Stimulated activated CD8-positive, alpha-beta memory T cell treated with anti-CD3 and anti-CD28 coated beads, Interleukin-4, amount 100 ng/mL, for 1 hour (primary cell): ENCODE measurements around the gene PARN.
A peak's percentile ranks its signal among the peaks of the same experiment; 100 is the strongest.

Experiments
- DNase-seq, 2 donors: peaks; one replicate each; pipeline ENCODE4 v3.0.0-alpha.2; 2020; ENCODE audit warnings: low read depth in 2 of 2, low spot score in 1 of 2

PARN gene

DNA sequence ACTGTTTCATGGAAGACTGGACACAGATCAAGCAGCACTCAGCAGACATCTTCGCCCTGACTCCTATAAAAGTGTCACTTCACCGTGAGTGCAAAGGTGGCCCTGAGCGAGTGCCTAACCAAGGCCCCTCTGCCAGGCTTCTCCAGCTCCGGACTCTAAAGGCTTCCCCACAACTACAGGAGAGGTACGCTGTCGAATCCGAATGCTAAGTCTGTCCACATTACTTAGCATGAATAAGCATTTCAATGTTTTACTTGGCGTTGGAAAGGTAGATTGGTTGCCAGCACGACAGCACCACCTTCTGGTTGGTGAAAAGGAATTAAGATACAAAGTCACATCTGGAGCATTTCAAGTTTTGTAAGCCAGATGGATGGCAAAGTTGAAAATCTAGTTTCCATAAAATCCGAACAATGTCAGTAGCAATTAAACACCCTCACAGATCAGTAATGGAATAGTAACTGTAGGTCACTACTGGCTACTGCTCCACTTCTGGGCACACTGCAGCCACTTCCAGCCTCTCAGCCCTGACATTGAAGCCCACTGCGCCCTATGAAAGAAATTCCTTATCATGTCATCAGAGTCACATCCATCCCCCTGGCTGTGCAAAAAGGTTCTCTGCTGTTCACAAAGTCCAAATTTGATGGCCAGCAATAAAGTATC lies 100.9 kb downstream of the PARN start:
- DNase-seq = peak in 1 of 2 donors; percentile 6

DNA sequence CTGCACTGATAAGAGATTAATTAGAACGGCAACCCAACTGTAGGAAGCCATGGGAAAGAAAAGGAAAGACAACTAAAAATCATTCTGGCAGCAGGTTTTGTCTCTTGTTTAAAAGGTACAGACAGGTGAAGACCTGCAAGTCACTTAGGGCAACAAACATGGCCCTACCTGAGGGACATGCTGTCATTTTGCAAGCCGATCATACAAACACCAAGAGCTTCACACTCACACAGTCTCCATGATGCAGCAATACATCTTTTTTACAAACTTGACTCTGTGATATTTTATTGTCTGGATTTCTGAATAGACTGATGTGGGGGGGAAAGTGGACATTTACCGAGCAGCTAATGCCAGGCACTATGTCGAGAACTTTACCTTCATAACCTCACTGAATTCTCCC lies 101.8 kb downstream of the PARN start:
- no peak for DNase-seq

DNA sequence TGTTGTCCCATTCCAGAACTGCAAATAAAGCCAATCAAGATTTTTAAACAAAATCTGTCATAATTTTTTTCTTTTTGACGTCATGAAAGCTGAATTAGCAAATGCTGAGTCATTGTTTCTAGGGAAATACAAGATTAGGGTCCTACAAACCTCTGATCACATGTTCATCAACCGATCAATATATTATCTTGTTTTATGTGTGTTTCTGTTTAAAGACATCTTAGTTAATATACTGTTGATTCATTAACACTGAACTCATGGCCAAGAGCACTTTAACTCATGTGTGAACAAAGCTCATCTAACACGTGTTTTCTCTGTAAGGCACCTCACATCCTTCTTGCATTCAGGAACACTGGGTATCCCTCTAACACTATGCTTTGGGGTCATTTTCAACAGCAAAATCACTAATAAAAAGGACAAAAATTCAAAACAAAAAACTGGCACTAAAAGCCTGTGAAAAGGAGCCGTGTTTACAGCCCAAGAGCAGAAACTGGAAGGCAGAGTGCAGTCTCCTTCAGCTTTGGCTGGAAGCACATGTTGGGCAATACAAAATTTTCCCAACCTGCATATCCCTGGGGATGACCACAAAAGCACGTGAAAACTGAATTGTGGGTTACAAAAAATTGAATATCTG lies 102.5 kb downstream of the PARN start:
- DNase-seq = no peak

DNA sequence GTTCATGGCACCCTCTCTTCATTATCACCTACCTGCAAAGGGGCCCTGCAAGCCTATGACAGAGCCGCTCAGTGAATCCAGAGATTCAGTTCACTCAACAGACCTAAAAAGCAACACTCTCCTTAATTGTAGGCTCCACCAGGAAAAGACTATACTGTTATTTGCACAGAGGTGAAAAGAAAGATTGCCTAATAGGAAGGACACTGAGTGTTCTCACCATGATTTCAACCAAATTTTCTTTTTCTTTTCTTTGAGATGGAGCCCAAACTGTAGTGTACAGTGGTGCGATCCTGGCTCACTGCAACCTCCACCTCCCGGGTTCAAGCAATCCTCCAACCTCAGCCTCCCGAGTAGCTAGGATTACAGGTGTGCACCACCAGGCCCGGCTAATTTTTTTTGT lies 104.5 kb downstream of the PARN start:
- DNase-seq = no peak

GRCh38 chr16:14524979-14525378 lies 105.1 kb downstream of the PARN start:
- DNase-seq = no peak

DNA sequence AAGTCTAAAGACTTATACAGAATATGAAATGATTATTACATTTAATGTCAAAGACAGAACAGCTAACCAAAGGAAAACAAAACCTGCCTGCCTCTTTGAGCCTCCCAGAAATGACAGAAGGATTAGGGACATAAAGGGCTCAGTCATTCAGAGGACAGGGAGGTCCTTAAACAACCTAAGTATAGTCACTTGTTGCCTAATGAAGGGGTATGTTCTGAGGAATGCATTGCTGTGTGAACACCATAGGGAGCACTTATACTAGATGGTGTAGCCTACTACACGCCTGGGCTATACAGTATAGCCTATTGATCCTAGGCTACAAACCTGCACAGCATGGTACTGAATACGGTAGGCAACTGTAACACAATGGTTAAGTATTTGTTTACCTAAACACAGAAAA lies 106.4 kb downstream of the PARN start:
- DNase-seq = no peak

DNA sequence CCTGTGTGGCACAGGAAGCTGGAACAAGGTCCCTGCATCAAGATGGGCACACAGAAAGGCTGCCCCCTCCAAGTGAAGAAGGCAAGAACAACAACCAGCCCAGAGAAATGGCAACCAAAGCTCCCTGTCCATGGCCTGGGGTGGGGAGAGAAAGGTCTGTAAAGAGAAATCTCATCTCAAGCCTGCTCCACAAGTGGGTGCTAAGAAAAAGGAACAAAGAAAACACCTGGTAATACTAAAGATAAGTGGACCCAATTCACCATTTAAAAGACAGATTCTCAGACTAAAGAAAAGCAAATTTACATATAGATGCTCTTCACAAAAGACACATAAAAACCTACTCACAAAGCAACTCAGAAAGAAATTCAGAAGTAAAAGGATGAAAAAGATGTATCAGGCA lies 107.4 kb downstream of the PARN start:
- no peak for DNase-seq

GRCh38 chr16:14520753-14521152 lies 109.3 kb downstream of the PARN start:
- DNase-seq = no peak

GRCh38 chr16:14514967-14515366 lies 115.1 kb downstream of the PARN start:
- no peak for DNase-seq

GRCh38 chr16:14513389-14514107 lies 116.5 kb downstream of the PARN start:
- DNase-seq = no peak

- no peak for DNase-seq
These were observed 118.3 kb downstream of the PARN start for GRCh38 chr16:14511800-14512135.

DNA sequence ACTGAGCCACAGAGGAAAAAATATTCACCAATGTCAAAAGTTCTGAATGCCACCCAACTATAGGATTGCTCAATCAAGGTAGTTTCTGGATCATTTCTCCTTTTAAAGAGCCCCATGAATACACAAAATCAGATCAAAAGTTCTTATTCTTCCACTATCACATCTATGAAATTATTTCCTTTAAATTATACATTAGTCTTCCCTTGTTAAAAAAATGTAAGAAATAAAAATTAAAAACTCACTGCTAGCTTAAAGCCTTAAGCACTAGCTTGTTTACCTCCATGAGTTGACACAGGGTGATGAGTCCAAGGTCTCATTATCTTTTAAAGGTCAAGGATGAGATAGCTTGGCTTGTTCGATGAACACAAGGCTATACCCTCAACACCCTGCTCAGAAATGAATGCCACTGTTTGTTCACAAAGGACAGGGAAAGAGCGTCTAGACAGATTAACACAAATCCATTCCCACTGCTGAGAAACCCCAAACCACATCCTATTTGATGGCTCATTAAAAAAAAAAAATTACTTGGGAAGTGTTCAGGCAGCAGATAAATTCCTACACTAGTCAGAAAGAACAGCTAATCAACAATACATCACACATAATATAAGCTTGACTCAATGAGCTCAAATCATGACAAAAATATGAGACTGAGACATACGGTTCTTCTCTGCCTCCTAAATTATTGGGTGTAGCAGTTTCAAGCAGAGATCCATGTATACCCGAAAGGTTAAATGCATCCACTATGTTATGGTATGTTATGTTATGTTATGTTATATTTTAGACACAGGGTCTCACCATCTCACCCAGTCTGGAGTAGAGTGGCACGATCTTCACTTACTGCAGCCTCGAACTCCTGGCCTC lies 118.9 kb downstream of the PARN start:
- no peak for DNase-seq

GRCh38 chr16:14510581-14510938 lies 119.5 kb downstream of the PARN start:
- DNase-seq = no peak

- no peak for DNase-seq
These were observed 120.4 kb downstream of the PARN start for GRCh38 chr16:14509675-14510132.

- no peak for DNase-seq
These were observed 121.0 kb downstream of the PARN start for GRCh38 chr16:14509055-14509454.

DNA sequence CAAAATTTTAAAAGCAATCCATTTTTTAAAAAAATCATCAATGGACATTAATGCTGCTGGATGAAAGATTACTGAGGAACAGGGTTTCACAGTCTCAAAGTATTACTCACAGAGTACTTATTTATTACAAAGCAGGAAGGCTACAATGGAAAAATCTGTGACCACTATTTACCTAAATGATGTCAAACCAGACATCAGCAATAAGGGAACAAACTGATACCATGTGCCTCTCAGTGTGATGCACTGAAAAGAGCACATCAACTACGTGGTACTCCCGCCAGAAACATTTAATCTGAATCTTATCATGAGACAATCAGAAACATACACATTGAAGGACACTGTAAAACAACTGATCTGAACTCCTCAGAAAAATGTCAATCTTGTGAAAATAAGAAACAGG lies 124.2 kb downstream of the PARN start:
- no peak for DNase-seq

GRCh38 chr16:14502932-14503741 lies 126.9 kb downstream of the PARN start:
- no peak for DNase-seq

DNA sequence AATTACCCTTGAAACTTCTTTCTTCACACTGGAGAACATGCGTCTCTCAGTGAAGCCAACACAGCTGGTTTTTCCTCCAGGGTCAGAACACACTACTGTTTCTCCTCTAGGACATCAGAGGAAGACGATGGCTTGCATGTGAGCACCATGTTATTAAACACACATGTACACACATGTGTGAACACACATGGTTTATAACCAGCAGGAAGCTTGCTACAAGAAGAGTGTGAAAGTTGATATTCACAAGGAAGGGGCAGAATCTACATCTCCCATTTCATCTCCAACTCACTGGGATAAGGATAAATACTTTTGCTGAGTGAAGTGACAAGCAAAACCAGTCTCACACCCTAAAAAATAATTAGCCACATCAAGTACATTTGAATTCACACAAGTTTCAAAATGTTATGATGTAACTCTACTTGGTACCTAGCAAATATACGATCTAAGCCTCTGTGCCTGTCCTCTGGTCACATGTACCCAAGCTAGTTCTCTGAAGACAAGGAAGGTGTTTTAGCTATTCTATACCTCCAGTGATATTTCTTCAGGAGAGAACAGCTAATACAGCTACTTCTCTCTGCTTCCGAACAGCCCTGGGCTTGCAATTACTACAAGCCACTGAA lies 127.7 kb downstream of the PARN start:
- DNase-seq = no peak

- no peak for DNase-seq
These were observed 128.5 kb downstream of the PARN start for GRCh38 chr16:14501331-14502255.
